Esophagus squamous epithelium (tissue), 4 donors: ENCODE data around the gene MATN3.
A peak's percentile ranks its signal among the peaks of the same experiment; 100 is the strongest.

Experiments used
- CTCF ChIP-seq, 6 experiments: fragments of 450-650 bp in 4 of 6; fragments of 200-600 bp in 2 of 6; sonication (generic) in 2 of 6; IDR thresholded peaks; one replicate each; pipeline ENCODE4 v1.5.1; 2016 to 2019; ENCODE audit warnings: antibody characterized with exemption in 6 of 6, mild to moderate bottlenecking in 4 of 6, moderate library complexity in 4 of 6
- POLR2A ChIP-seq, 4 donors: fragments of 450-650 bp; IDR thresholded peaks; one replicate each; pipeline ENCODE4 v1.6.1; 2017; ENCODE audit warnings: antibody characterized with exemption in 4 of 4, mild to moderate bottlenecking in 4 of 4, moderate library complexity in 3 of 4

- peak in 3 of 4 donors; percentile 17 to 53 (median 26) for TF ChIP-seq POLR2A (IDR thresholded peaks at IDR 0.05)
- peak in 1 of 6 experiments; percentile 6 for TF ChIP-seq CTCF (IDR thresholded peaks at IDR 0.05)
Measured at GRCh38 chr2:19989667-19990415, 22.6 kb downstream of the MATN3 start, which contains the start of gene WDR35.
